ENCODE measurements around the gene RNF20.
A peak's percentile ranks its signal among the peaks of the same experiment; 100 is the strongest.

GRCh38 chr9:101530076-101530711, 3.5 kb upstream of the RNF20 start:
- TF ChIP-seq CTCF (IDR thresholded peaks at IDR 0.05; ENCODE audit: low read depth, low read length) (peak; percentile 87), EZH2phosphoT487 (IDR thresholded peaks at IDR 0.05; ENCODE audit: low read depth) (no peak)
